Stimulated activated CD8-positive, alpha-beta memory T cell treated with anti-CD3 and anti-CD28 coated beads, Interleukin-12 subunit alpha, Interleukin-12 subunit beta, amount 100 ng/mL, for 4 hours (primary cell): Measurements from ENCODE around the gene LIG3.
"Not testable (repeated sequence)": the region's sequence is repeated elsewhere in the genome, so short reads cannot be mapped to it uniquely, and the experiment has no call there.

Experiments used
- DNase-seq: peaks from one replicate; pipeline ENCODE4 v3.0.0-alpha.2; 2020; ENCODE audit warnings: low read depth

Gene LIG3

GRCh38 chr17:35044181-35044580, 63.9 kb downstream of the LIG3 start:
- no peak for DNase-seq

GRCh38 chr17:35045458-35045979, 65.2 kb downstream of the LIG3 start:
- not testable (repeated sequence) for DNase-seq

- no peak for DNase-seq
These were observed 65.9 kb downstream of the LIG3 start for GRCh38 chr17:35046245-35046644.

- no peak for DNase-seq
These were observed 66.5 kb downstream of the LIG3 start for GRCh38 chr17:35046740-35047283.

DNA sequence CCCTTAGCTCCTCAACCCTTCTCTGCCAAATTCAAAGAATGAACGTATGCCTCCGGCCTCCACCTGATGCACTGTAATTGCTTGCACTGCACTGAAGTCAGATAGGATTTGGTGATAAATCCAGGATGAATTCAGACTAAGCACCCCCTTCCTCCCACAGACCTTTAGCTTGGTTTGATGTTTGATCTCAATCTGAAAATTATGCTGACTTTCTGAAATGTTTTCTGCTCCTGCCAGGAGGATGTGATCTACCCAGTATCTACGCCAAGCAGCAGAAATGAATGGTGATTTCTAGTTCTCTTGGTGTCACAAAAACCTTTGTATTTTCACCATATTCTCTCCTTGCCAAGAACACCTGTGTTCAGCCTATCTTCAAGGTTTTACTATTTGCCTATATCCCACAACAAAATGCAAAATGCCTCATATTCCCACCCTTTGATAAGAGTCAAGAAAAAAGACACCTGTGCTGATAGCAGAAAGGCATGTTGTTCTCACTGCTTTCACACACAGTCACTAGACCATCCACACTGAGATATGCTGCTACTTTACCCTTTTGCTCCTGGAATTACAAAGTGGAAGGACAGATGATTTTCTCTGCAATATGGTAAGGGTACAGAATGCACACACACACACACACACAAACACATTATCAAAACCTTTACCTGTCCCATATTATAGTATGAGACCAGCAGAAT, 68.5 kb downstream of the LIG3 start:
- no peak for DNase-seq

GRCh38 chr17:35050170-35050569, 69.9 kb downstream of the LIG3 start:
- no peak for DNase-seq

GRCh38 chr17:35051183-35051578, 70.9 kb downstream of the LIG3 start:
- DNase-seq, result no peak

DNA sequence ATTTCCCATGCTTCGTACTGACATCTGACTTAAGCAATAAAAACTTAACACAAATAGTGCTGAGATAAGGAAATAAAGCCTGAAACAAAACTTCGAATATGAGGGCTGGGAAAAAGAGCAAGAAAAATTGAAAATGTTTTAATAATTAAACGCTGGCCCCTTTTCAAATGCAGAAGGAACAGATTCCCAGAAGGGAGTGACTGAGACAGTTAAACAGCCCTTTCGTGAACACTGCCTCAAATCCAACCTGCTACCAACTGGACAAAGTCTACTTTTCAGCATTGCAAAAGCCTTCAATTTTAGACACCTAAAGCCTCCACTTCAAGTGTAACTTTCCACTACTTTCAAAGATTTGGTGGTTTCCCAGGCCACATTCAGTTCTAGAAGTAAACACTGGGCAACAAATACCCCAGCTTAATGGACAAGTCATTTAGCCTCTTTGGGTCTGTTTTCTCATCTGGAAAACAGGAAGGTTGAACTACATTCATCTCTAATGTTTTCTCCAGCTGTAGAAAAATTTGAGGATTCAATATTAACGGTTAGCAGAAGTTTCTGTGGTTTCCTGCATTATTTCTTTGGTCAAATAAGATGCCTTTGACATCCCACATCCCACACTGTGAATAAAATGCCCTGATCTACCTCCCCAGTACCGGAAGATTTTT, 71.4 kb downstream of the LIG3 start:
- DNase-seq, result no peak

DNA sequence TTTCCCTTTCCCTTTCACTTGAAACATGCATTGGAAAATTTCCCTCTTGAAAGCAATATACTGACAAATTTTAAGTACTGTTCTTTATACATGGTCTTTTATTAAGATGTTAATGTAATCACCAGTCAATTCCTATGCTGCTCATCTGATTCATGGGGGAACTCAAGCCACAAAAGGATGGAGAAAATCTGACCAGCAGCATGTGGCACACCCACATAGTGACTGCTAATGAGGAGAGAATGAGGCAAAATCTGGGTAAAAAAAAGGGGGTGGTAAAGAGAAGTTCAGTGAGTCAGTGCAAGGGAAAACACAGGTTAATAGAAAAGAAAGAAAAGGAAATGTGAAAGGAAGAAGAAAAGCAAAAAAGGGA, 71.9 kb downstream of the LIG3 start:
- DNase-seq, result no peak

DNA sequence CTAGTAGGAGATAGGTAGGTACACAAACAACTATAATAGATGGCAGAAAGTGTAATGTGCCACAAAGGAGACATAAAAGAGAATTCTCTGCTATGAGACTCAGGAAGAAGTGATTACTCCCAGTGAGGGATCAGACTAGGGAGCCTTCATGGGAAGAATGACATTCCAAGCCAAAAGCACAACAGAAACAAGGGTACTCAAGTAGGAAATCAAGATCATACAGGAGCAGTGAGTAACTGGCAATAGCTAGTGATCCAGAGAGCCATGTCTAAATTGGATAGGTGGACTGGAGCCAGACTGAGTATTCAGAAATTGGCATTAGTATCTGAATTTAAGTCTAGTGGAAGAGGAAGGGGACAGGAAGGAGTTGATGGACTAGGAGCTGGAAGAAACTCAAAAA, 72.5 kb downstream of the LIG3 start:
- DNase-seq, result no peak

DNA sequence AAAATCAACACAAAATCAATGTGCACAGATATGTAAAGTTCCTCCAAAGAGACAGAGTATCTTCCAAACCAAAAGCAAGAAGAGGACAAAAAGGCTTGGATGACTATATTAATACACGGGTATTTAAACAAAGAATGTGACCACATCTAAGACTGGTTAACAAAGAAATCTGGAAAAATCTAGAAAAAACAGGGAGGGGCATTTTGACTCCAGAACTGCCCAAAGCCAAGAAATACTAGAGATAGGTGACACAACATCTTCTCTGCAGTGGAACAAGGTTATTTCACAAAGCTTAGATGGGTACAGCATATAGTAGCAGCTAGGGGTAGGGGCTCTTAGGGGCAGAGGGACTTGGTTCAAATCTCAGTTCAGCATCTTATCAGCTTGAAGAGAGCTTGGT, 72.9 kb downstream of the LIG3 start:
- no peak for DNase-seq

DNA sequence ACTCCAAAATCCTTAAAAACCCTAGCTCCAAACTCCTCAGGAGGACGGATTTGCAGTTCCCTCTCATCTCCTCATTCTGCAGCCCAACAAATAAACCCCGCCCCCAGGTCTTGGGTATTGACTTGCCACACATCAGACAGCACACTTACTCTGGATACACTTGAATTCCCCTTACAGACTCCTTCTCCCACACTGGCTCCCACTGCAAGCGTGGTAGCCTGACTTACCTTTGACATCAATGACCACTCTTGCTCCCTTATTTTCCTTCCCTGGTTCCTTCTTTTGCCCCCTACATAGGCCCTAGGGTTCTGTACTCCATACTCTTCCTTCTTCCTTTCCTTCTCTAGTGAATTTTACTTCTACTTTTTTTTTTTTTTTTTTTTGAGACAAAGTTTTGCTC, 75.7 kb downstream of the LIG3 start:
- DNase-seq, result no peak

DNA sequence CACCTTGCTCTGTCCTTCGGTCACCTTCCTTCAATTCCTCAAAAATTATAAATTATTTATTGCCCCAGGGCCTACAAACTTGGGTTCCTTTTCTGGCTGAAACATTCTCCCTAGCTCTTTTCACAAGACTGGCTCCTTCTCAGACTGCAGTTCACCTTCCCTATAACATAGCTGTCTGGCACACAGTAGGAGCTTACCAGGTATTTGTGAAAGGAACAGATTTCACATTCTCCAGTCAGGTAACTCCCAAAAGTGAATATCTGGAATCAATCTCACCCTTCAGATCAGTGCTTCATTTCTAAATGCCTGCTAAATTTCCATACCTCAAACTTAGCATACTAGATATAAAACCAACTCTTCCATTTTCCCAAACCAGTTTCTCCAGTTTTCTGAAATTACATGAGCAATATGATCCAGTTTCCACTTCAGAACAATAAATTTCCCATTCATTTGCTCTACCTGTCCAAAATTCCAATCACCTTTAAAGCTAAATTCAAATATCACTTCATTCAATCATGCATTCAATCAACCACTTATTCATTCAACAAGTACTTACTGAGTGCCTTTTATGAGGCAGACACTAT, 77.1 kb downstream of the LIG3 start:
- DNase-seq, result no peak
